Osteoblast (primary cell): ENCODE data around the gene MRPS30. TPM values are rescaled to one million over a fixed set of nuclear protein-coding genes. Genes with fewer than 3 reads are reported as not detected.

Experiments
- DNase-seq: peaks from one replicate; pipeline ENCODE4 v3.0.0; 2011; ENCODE audit warnings: low spot score, mixed read lengths; ENCODE audit not compliant: insufficient read length; ENCODE audit errors: missing footprints
- H2AFZ ChIP-seq: 2 replicates; pipeline ENCODE4 v1.6.0; 2011; ENCODE audit warnings: mild to moderate bottlenecking, low read length
- H3K27ac ChIP-seq: 2 replicates; pipeline ENCODE4 v1.5.1; 2011; ENCODE audit warnings: mild to moderate bottlenecking, low read depth, low read length, moderate library complexity
- H3K27me3 ChIP-seq: 2 replicates; pipeline ENCODE4 v1.6.0; 2012; ENCODE audit warnings: mild to moderate bottlenecking, control low read depth, inconsistent platforms, low read length, moderate library complexity; ENCODE audit not compliant: insufficient read depth
- H3K36me3 ChIP-seq: 2 replicates; pipeline ENCODE4 v1.5.1; 2011; ENCODE audit warnings: mild to moderate bottlenecking, low read length, control low read depth, moderate library complexity; ENCODE audit not compliant: insufficient read depth
- H3K4me1 ChIP-seq: 2 replicates; pipeline ENCODE4 v1.5.1; 2011; ENCODE audit warnings: mild to moderate bottlenecking, low read length, control low read depth, moderate library complexity; ENCODE audit not compliant: insufficient read depth
- H3K4me2 ChIP-seq: 2 replicates; pipeline ENCODE4 v1.6.0; 2011; ENCODE audit warnings: mild to moderate bottlenecking, low read length; ENCODE audit not compliant: insufficient read depth
- H3K4me3 ChIP-seq: fragments of 200-600 bp; sonication (generic); 3 replicates; pipeline ENCODE4 v1.5.1; 2012; ENCODE audit warnings: mild to moderate bottlenecking, low read length, inconsistent platforms; ENCODE audit not compliant: insufficient read depth
- H3K79me2 ChIP-seq: 2 replicates; pipeline ENCODE4 v1.6.0; 2012; ENCODE audit warnings: mild to moderate bottlenecking, low read length, control low read depth, inconsistent platforms; ENCODE audit not compliant: insufficient read depth
- H3K9me3 ChIP-seq: 2 replicates; pipeline ENCODE4 v1.5.1; 2011; ENCODE audit warnings: low read depth, low read length, control low read depth
- H4K20me1 ChIP-seq: 2 replicates; pipeline ENCODE4 v1.6.0; 2012; ENCODE audit warnings: mild to moderate bottlenecking, low read length, control low read depth; ENCODE audit not compliant: insufficient read depth
- CTCF ChIP-seq: IDR thresholded peaks from 2 replicates; pipeline ENCODE4 v1.5.1; 2011; ENCODE audit warnings: mild to moderate bottlenecking, low read depth, low read length, moderate library complexity; ENCODE audit errors: extremely low read depth
- total RNA-seq: library from RNA; depleted of rRNA; stranded (reverse); fragments of >200 nt; gene quantifications from 2 replicates; pipeline ENCODE4 v1.2.3, GENCODE V29; 2012

The MRPS30 gene
- total RNA-seq, 1 donor: 69.1 TPM

- H3K27ac ChIP-seq: no peak overlapping the region
- no peaks in the 10 kb centered on the region for H3K9me3 ChIP-seq
- H3K36me3 ChIP-seq: no peaks in the 10 kb centered on the region
- no peak overlapping the region for H3K4me3 ChIP-seq
- no peak overlapping the region for H3K4me2 ChIP-seq
- no peaks in the 10 kb centered on the region for H4K20me1 ChIP-seq
- no peaks in the 10 kb centered on the region for H3K79me2 ChIP-seq
- H2AFZ ChIP-seq: no peak overlapping the region
- DNase-seq: no peak
- no peak for TF ChIP-seq CTCF
- no peaks in the 10 kb centered on the region for H3K27me3 ChIP-seq
- no peaks in the 10 kb centered on the region for H3K4me1 ChIP-seq
Observed at GRCh38 chr5:44860267-44860666, 51.5 kb downstream of the MRPS30 start.

GRCh38 chr5:44862808-44863207, 54.1 kb downstream of the MRPS30 start:
- H3K79me2 ChIP-seq: no peaks in the 10 kb centered on the region
- no peaks in the 10 kb centered on the region for H3K4me1 ChIP-seq
- H3K4me2 ChIP-seq: no peak overlapping the region
- no peaks in the 10 kb centered on the region for H3K9me3 ChIP-seq
- no peak overlapping the region for H2AFZ ChIP-seq
- H3K27me3 ChIP-seq: no peaks in the 10 kb centered on the region
- H3K36me3 ChIP-seq: no peaks in the 10 kb centered on the region
- no peak overlapping the region for H3K27ac ChIP-seq
- no peak overlapping the region for H3K4me3 ChIP-seq
- DNase-seq: no peak
- no peaks in the 10 kb centered on the region for H4K20me1 ChIP-seq
- TF ChIP-seq CTCF: peak; percentile 16
